ENCODE results near the gene EIF5B.

EIF5B gene

GRCh38 chr2:99389946-99390345 lies 52.8 kb downstream of the EIF5B start:
- 97 to 98% methylated on average over 3 of the region's 3 CpGs for WGBS, 2 experiments
- H3K4me1 ChIP-seq (ENCODE audit: control insufficient read depth, insufficient read depth, low read length), result no peaks in the 10 kb centered on the region
- no peak overlapping the region for H3K4me3 ChIP-seq (ENCODE audit: insufficient read depth, low read depth, low read length)
- no peaks in the 10 kb centered on the region for H3K27me3 ChIP-seq (ENCODE audit: control insufficient read depth, insufficient read depth, low read length, poor library complexity, severe bottlenecking)
- no peaks in the 10 kb centered on the region for H3K9me3 ChIP-seq (ENCODE audit: control insufficient read depth, low read length)
- peaks cover 10% of the 10 kb centered on the region for H3K36me3 ChIP-seq (ENCODE audit: control insufficient read depth, insufficient read depth, low read length)
- H3K27ac ChIP-seq (ENCODE audit: insufficient read depth, low read depth, low read length, poor library complexity, severe bottlenecking), result no peak overlapping the region

GRCh38 chr2:99395589-99396130 lies 58.5 kb downstream of the EIF5B start:
- WGBS, 2 experiments, result 95% methylated on average over 3 of the region's 3 CpGs
- Histone ChIP-seq H3K36me3 (ENCODE audit: control insufficient read depth, insufficient read depth, low read length) (peaks cover 41% of the 10 kb centered on the region), H3K27ac (ENCODE audit: insufficient read depth, low read depth, low read length, poor library complexity, severe bottlenecking) (no peak overlapping the region), H3K27me3 (ENCODE audit: control insufficient read depth, insufficient read depth, low read length, poor library complexity, severe bottlenecking) (no peaks in the 10 kb centered on the region), H3K4me3 (ENCODE audit: insufficient read depth, low read depth, low read length) (no peak overlapping the region), H3K9me3 (ENCODE audit: control insufficient read depth, low read length) (no peaks in the 10 kb centered on the region), H3K4me1 (ENCODE audit: control insufficient read depth, insufficient read depth, low read length) (no peaks in the 10 kb centered on the region)

GRCh38 chr2:99397266-99397920 lies 60.2 kb downstream of the EIF5B start:
- Histone ChIP-seq H3K4me1 (ENCODE audit: control insufficient read depth, insufficient read depth, low read length) (no peaks in the 10 kb centered on the region), H3K27ac (ENCODE audit: insufficient read depth, low read depth, low read length, poor library complexity, severe bottlenecking) (no peak overlapping the region), H3K27me3 (ENCODE audit: control insufficient read depth, insufficient read depth, low read length, poor library complexity, severe bottlenecking) (no peaks in the 10 kb centered on the region), H3K4me3 (ENCODE audit: insufficient read depth, low read depth, low read length) (no peak overlapping the region), H3K9me3 (ENCODE audit: control insufficient read depth, low read length) (no peaks in the 10 kb centered on the region), H3K36me3 (ENCODE audit: control insufficient read depth, insufficient read depth, low read length) (peaks cover 47% of the 10 kb centered on the region)
- WGBS, 2 experiments, result 90 to 95% methylated on average over 3 of the region's 3 CpGs

- H3K27ac ChIP-seq (ENCODE audit: insufficient read depth, low read depth, low read length, poor library complexity, severe bottlenecking), result no peak overlapping the region
- no peak overlapping the region for H3K4me3 ChIP-seq (ENCODE audit: insufficient read depth, low read depth, low read length)
- peaks cover 56% of the 10 kb centered on the region for H3K36me3 ChIP-seq (ENCODE audit: control insufficient read depth, insufficient read depth, low read length)
- no peaks in the 10 kb centered on the region for H3K27me3 ChIP-seq (ENCODE audit: control insufficient read depth, insufficient read depth, low read length, poor library complexity, severe bottlenecking)
- 96 to 97% methylated on average over 5 of the region's 5 CpGs for WGBS, 2 experiments
- no peaks in the 10 kb centered on the region for H3K9me3 ChIP-seq (ENCODE audit: control insufficient read depth, low read length)
- peaks cover 3% of the 10 kb centered on the region for H3K4me1 ChIP-seq (ENCODE audit: control insufficient read depth, insufficient read depth, low read length)
Measured at GRCh38 chr2:99398303-99398702, 61.1 kb downstream of the EIF5B start.

GRCh38 chr2:99399063-99399462 lies 61.9 kb downstream of the EIF5B start:
- H3K27ac ChIP-seq (ENCODE audit: insufficient read depth, low read depth, low read length, poor library complexity, severe bottlenecking), result no peak overlapping the region
- H3K36me3 ChIP-seq (ENCODE audit: control insufficient read depth, insufficient read depth, low read length), result peaks cover 63% of the 10 kb centered on the region
- WGBS, 2 experiments, result 94 to 96% methylated on average over 5 of the region's 5 CpGs

GRCh38 chr2:99399795-99400194 lies 62.6 kb downstream of the EIF5B start:
- H3K27ac ChIP-seq (ENCODE audit: insufficient read depth, low read depth, low read length, poor library complexity, severe bottlenecking), result no peak overlapping the region
- WGBS, 2 experiments, result 97 to 98% methylated on average over 1 to 2 of the region's 2 CpGs
- no peaks in the 10 kb centered on the region for H3K27me3 ChIP-seq (ENCODE audit: control insufficient read depth, insufficient read depth, low read length, poor library complexity, severe bottlenecking)
- H3K4me1 ChIP-seq (ENCODE audit: control insufficient read depth, insufficient read depth, low read length), result peaks cover 7% of the 10 kb centered on the region
- no peaks in the 10 kb centered on the region for H3K9me3 ChIP-seq (ENCODE audit: control insufficient read depth, low read length)
- H3K36me3 ChIP-seq (ENCODE audit: control insufficient read depth, insufficient read depth, low read length), result peaks cover 65% of the 10 kb centered on the region
- H3K4me3 ChIP-seq (ENCODE audit: insufficient read depth, low read depth, low read length), result no peak overlapping the region

More at GRCh38 chr2:99399063-99399462, 61.9 kb downstream of the EIF5B start:
- Histone ChIP-seq H3K4me3 (ENCODE audit: insufficient read depth, low read depth, low read length) (no peak overlapping the region), H3K9me3 (ENCODE audit: control insufficient read depth, low read length) (no peaks in the 10 kb centered on the region), H3K27me3 (ENCODE audit: control insufficient read depth, insufficient read depth, low read length, poor library complexity, severe bottlenecking) (no peaks in the 10 kb centered on the region), H3K4me1 (ENCODE audit: control insufficient read depth, insufficient read depth, low read length) (peaks cover 7% of the 10 kb centered on the region)

GRCh38 chr2:99401841-99402240 lies 64.7 kb downstream of the EIF5B start:
- WGBS, 2 experiments, result 96% methylated on average over 4 of the region's 4 CpGs
- H3K27ac ChIP-seq (ENCODE audit: insufficient read depth, low read depth, low read length, poor library complexity, severe bottlenecking), result no peak overlapping the region
- H3K4me3 ChIP-seq (ENCODE audit: insufficient read depth, low read depth, low read length), result no peak overlapping the region
- peaks cover 7% of the 10 kb centered on the region for H3K4me1 ChIP-seq (ENCODE audit: control insufficient read depth, insufficient read depth, low read length)
- no peaks in the 10 kb centered on the region for H3K9me3 ChIP-seq (ENCODE audit: control insufficient read depth, low read length)
- peaks cover 64% of the 10 kb centered on the region for H3K36me3 ChIP-seq (ENCODE audit: control insufficient read depth, insufficient read depth, low read length)
- H3K27me3 ChIP-seq (ENCODE audit: control insufficient read depth, insufficient read depth, low read length, poor library complexity, severe bottlenecking), result no peaks in the 10 kb centered on the region

GRCh38 chr2:99403084-99403483 lies 65.9 kb downstream of the EIF5B start:
- no peaks in the 10 kb centered on the region for H3K27me3 ChIP-seq (ENCODE audit: control insufficient read depth, insufficient read depth, low read length, poor library complexity, severe bottlenecking)
- H3K4me1 ChIP-seq (ENCODE audit: control insufficient read depth, insufficient read depth, low read length), result peaks cover 7% of the 10 kb centered on the region
- H3K27ac ChIP-seq (ENCODE audit: insufficient read depth, low read depth, low read length, poor library complexity, severe bottlenecking), result no peak overlapping the region
- H3K4me3 ChIP-seq (ENCODE audit: insufficient read depth, low read depth, low read length), result no peak overlapping the region
- no peaks in the 10 kb centered on the region for H3K9me3 ChIP-seq (ENCODE audit: control insufficient read depth, low read length)
- peaks cover 61% of the 10 kb centered on the region for H3K36me3 ChIP-seq (ENCODE audit: control insufficient read depth, insufficient read depth, low read length)

- Histone ChIP-seq H3K4me1 (ENCODE audit: control insufficient read depth, insufficient read depth, low read length) (peaks cover 7% of the 10 kb centered on the region), H3K27ac (ENCODE audit: insufficient read depth, low read depth, low read length, poor library complexity, severe bottlenecking) (no peak overlapping the region), H3K36me3 (ENCODE audit: control insufficient read depth, insufficient read depth, low read length) (peaks cover 57% of the 10 kb centered on the region), H3K27me3 (ENCODE audit: control insufficient read depth, insufficient read depth, low read length, poor library complexity, severe bottlenecking) (no peaks in the 10 kb centered on the region), H3K9me3 (ENCODE audit: control insufficient read depth, low read length) (no peaks in the 10 kb centered on the region), H3K4me3 (ENCODE audit: insufficient read depth, low read depth, low read length) (no peak overlapping the region)
- WGBS, 2 experiments, result 72 to 75% methylated on average over 4 of the region's 4 CpGs
Measured at GRCh38 chr2:99403524-99403923, 66.3 kb downstream of the EIF5B start.

- 82 to 97% methylated on average over 6 to 8 of the region's 8 CpGs for WGBS, 2 experiments
- no peak overlapping the region for H3K27ac ChIP-seq (ENCODE audit: insufficient read depth, low read depth, low read length, poor library complexity, severe bottlenecking)
- no peak overlapping the region for H3K4me3 ChIP-seq (ENCODE audit: insufficient read depth, low read depth, low read length)
- no peaks in the 10 kb centered on the region for H3K9me3 ChIP-seq (ENCODE audit: control insufficient read depth, low read length)
- no peaks in the 10 kb centered on the region for H3K27me3 ChIP-seq (ENCODE audit: control insufficient read depth, insufficient read depth, low read length, poor library complexity, severe bottlenecking)
- peaks cover 52% of the 10 kb centered on the region for H3K36me3 ChIP-seq (ENCODE audit: control insufficient read depth, insufficient read depth, low read length)
- peaks cover 7% of the 10 kb centered on the region for H3K4me1 ChIP-seq (ENCODE audit: control insufficient read depth, insufficient read depth, low read length)
Measured at GRCh38 chr2:99404039-99404796, 67.0 kb downstream of the EIF5B start.

All from ectodermal cell (in vitro differentiated cells).